SIG-M5 treated with dmso at 0.1 percent for 504 hours (cell line): ENCODE data around the gene SLC39A13.

ENCODE experiments used
- DNase-seq: peaks from one replicate; lab custom pipeline; 2025; ENCODE audit not compliant: unreplicated experiment; lab: John Stamatoyannopoulos, UW

SLC39A13 gene

DNA sequence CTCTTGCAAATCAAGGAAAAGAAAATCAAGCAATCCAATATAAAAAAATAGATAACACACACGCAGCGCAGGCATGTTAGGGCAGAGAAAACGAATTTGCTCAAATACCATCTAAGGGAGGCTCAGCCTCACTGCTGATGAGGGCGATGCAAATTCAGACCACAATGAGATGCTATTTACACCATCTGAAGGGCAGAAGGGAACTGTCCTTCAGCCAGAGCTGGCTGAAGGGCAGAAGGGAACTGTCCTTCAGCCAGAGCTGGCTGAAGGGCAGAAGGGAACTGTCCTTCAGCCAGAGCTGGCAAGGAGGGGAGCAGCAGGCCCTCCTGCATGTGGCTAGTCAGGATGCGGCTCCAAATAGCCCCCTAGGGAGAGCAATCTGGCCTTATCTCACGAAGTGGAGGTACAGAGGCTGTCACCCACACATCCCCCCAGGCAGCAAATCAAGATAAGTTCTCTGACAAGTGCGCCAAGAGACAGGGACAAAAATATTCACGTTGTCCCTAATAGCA, 7.6 kb upstream of the SLC39A13 start:
- DNase-seq, result no peak

DNA sequence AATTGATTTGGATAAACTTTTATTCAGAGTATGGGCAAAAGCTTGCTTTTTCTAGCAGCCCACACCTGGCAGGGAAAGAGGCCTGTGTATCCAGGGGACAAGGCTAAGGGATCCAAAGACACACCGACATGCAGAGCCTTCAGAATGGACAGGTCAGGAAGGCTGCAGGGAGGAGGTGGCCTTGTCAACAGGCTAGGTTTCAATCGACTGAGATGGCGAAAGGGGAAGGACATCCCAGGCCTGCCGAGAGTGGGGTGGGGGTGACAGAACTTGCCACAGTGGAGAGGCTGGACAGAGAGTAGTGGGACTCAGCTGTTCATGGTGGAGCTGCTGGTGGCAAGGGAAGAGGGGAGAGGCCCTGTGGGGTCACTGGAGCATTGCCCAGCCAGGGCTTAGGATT, 5.3 kb upstream of the SLC39A13 start:
- no peak for DNase-seq

DNA sequence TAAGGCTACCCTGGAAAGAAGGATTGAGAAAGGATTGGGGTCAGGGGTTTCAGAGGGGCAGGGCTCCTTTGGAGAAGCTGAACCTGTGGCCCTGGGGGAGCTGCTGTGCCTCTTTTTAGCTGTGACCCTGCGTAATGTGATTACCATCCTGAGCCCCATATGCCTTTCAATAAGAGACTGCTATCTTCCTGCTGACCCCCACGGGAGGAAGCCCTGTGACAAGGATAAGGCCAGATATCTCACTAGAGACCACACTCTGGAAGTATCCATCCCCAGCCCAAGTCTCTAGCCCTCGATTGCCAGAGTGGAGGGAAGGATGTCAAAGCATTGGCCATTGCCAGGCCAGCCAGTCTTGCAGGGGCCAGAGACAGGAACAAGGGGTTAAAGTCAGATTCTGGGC, 4.8 kb upstream of the SLC39A13 start:
- no peak for DNase-seq

DNA sequence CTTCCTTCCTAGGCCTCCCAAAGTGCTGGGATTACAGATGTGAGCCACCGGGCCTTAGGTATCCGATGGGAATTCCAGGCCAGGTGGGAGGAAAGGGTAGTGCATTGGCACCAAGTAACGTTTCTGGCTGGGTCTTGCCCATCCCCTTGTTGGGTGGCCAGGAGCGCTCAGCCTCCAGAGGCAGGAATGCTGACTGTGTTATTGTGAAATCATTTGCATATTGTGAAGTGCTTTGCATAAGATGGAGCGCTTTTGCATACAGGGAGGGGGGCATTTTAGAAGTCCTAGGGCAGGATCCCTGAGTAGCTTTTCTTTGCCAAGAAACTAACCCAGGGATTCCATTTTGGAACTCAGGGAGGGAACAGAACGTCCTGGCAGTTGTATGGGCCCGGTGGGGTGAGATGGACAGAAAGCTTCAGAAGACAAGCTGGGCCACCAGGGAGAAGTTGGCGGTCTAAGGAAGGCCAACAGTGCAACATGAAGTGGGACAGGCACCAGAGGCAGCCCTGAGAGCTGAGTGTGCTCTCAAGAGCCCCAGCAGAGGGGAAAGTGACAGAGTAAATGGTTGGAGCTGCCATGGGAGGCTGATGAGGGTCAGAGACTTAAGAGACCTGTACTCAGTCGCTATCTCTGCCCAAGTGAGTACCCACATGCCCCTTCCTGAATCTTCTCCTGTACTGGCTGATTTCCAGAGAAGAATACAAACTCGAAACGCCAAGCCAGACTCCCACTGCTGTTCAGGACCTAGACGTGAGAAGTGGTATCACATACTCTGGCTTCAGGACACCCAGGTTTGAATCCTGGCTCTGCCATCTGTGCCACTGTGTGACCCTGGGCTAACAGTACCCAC, 1.3 kb upstream of the SLC39A13 start:
- peak; percentile 33 for DNase-seq

DNA sequence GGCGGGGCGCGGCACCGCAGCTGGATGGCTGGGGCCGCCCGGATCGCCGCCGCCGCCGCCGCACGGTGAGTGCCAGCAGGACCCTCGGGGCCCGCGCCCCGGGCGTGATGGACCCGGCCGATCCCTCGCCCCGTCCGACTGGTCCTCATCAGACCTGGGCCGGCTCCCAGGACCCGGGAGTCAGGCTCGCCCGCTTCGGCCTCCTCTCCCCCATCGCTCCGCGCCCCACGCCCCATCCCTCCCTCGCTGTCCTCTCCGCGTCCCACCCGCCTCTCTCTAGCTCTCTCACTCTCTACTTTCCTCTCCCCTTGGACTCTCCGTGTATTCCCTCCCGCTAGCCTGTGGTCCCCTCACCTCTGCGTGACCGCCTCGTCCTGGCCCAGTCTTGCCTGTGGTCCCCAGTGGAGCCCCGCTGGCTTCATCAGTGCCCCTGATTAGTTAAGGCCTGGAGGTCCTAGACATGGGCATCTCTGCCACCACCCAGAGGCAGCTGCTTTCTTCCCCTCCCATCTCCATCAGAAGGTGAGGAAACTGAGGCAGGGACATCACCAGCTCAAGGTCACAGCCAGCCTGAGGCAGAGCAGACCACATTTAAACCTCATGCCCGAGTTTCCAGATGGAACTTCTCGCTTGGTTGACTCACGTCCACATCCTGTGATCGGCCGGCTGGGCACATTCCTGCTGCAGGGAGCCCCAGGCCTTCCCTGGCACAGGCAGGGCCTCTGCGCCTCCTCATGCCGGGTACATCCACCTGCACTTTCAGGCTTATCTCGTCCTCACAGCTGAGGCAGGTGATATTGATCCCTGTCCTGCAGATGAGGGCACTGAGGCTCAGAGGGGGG, 429 bp downstream of the SLC39A13 start:
- no peak for DNase-seq

DNA sequence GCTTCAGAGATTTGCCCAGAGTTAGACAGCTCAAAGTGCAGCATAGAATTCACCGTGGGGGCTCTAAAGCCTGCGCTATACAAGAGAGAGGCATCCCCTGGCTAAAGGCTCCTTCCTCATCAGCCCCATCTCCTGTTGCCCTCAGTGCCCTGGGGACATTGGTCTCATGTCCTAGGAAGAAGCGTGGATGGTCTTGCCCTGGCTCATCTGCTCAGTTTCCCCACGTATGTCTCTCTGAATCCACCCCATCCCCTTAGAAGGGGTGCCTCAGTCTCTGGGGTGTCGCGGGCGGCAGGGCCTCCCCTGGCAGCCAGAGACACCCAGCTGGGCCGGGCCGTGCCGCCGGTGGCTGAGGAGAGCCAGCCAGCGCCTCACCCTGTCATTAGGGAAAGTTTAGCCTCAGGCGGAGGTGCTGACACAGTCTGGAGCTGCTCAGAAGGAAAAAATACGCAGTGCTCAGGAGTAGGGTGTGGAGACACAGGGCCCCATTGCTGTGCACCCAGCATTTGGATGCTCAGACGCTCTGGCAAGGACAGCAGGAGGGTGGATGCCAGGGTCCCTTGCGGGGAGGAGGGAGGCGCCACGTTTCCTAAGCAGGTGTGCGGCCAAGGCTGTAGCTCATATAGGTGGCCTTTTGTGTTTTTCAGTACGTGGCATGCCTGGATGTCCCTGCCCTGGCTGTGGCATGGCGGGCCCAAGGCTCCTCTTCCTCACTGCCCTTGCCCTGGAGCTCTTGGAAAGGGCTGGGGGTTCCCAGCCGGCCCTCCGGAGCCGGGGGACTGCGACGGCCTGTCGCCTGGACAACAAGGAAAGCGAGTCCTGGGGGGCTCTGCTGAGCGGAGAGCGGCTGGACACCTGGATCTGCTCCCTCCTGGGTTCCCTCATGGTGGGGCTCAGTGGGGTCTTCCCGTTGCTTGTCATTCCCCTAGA, 1.3 kb downstream of the SLC39A13 start:
- no peak for DNase-seq

DNA sequence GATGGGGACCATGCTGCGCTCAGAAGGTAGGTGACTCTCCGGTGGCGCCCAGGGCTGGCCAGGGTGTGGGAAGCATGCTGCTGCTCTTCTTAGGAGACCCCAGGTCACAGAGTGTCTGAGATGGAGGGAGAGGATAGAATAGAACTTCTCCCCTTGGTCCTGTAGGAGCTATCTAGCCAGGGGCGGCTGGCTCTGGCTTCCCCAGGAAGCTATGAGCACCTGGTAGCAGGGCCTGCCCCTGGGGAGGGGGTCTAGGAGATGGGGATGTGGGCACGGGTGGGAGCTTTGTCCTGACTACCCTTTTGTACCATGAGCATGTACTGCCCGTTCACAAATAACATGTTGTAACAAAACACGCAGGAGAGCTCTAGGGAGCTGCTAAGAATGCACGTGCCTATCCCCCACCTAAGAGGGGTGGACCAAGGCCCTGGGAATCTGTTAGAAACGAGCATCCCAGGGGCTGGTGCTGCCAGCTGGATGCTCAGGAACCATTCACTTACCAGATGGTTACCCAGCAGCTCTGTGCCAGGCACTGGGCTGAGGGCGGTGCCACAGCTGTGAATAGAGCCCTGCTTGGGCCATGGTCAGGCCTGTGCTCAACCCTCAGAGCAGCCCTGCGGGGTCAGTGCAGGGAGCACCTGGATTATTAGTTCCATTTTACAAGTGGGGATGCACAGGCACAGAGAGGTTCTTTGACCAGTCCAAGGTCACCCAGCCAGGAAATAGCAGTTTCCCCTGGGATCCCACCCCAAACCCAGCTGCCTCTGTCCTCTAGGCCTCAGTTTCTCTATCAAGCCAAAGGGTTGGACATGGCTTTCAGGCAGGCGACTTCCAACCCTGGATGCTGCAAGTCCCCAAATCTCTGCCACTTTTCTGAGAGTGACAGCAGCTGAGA, 2.2 kb downstream of the SLC39A13 start:
- DNase-seq, result no peak

DNA sequence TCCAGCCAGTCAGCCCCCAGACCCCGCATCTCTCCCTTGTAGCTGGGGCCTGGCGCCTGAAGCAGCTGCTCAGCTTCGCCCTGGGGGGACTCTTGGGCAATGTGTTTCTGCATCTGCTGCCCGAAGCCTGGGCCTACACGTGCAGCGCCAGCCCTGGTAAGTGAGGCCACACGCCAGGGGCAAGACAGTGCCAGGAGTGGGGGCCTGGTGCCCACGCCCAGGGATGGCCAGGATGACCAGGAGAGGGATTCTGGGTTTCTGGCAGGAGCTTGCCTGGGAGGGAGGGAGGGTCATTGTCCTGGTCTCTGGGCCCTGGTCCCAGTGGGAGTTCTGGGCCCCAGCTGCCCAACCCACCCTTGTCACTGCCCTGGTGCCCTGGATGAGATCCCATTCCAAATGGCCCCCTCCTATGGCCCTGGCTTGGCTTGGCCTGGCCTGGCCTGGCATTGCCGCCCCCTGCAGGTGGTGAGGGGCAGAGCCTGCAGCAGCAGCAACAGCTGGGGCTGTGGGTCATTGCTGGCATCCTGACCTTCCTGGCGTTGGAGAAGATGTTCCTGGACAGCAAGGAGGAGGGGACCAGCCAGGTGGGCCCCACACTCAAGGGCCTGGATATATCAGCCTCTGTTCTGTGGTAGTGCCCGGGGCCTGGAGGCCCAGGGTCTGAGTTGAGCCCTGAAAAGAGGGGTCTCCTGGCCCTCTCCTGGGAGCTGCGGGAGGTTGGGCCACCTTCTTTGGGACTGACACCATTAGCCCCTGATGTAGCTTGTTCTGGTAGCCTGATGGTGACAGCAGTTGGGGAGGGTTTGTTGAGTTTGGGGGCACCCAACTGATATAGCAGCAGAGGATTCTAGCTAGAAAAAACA, 3.7 kb downstream of the SLC39A13 start:
- peak; percentile 34 for DNase-seq

DNA sequence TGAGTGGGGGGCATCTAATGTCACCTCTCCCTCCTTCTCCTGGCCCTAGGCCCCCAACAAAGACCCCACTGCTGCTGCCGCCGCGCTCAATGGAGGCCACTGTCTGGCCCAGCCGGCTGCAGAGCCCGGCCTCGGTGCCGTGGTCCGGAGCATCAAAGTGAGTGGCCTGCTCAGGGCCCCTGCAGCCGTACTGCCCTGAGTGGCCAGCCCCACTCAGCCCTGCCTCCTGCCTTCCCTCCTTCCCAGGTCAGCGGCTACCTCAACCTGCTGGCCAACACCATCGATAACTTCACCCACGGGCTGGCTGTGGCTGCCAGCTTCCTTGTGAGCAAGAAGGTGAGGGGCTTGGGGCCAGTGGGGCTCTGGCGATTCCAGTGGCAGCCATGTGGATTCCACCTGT, 5.0 kb downstream of the SLC39A13 start:
- DNase-seq, result no peak

DNA sequence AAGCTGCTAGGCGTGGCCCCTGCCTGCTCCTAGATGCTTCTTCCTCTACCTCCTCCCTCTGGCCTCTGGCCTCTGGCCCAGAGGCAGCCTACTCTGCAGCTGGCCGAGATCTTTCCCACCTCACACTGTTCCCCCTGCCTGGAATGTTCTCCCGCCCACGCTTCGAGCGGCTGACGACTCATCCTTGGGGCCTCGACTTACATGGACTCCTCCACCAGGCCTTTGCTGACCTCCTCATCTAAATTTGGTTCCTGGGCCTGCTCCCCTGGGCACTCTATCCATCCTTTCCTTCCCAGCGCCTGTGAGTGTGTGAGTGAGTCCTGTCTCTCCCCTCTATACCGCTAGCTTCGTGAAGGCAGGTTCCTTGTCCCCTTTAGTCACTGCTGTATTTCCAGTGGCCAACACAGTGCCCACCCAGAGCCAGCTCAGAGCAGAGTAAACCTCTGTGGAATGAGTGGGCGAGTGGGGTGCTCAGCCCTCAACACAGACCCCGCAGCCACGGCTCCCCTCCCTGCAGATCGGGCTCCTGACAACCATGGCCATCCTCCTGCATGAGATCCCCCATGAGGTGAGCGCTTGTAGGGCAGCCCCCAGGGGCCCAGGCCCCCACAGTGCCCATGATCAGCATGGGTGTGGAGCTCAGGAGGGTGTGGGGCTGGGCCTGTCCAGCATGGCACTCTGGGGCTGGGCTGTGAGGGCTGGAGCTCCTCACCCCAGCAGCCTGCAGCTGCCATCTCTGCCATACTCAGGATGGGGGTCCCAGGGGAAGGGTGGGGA, 5.7 kb downstream of the SLC39A13 start:
- DNase-seq, result no peak

DNA sequence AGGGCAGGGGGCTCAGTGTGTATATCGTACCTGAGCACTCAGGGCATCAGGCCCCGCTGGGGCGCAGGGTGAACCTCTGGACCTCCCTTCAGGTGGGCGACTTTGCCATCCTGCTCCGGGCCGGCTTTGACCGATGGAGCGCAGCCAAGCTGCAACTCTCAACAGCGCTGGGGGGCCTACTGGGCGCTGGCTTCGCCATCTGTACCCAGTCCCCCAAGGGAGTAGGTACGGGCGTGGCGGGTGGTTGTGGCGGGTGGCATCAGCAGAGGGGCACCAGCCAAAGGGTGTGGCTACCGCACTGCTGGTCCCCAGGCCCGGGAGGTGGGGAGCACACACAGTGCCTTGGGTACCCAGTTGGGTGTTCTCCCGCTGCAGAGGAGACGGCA, 6.3 kb downstream of the SLC39A13 start:
- DNase-seq, result no peak

DNA sequence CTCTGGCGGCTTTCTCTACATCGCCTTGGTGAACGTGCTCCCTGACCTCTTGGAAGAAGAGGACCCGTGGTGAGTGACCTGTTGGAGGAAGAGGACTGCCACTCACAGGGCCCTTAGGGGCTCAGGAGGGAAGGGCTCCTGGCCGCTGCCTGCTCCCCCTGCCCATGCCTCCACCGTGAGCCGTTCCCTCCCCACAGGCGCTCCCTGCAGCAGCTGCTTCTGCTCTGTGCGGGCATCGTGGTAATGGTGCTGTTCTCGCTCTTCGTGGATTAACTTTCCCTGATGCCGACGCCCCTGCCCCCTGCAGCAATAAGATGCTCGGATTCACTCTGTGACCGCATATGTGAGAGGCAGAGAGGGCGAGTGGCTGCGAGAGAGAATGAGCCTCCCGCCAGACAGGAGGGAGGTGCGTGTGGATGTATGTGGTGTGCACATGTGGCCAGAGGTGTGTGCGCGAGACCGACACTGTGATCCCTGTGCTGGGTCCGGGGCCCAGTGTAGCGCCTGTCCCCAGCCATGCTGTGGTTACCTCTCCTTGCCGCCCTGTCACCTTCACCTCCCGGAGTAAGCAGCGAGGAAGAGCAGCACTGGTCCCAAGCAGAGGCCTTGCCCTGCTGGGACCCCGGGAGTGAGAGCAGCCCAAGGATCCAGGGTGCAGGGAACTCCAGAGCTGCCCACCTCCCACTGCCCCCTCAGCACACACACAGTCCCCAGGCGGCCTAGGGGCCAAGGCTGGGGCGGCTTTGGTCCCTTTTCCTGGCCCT, 6.9 kb downstream of the SLC39A13 start:
- DNase-seq, result no peak

DNA sequence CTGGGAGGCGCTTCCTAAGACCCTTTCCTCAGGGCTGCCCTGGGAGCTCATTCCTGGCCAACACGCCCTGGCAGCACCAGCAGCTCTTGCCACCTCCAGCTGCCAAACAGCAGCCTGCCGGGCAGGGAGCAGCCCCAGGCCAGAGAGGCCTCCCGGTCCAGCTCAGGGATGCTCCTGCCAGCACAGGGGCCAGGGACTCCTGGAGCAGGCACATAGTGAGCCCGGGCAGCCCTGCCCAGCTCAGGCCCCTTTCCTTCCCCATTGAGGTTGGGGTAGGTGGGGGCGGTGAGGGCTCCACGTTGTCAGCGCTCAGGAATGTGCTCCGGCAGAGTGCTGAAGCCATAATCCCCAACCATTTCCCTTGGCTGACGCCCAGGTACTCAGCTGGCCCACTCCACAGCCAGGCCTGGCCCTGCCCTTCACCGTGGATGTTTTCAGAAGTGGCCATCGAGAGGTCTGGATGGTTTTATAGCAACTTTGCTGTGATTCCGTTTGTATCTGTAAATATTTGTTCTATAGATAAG, 7.6 kb downstream of the SLC39A13 start:
- no peak for DNase-seq

DNA sequence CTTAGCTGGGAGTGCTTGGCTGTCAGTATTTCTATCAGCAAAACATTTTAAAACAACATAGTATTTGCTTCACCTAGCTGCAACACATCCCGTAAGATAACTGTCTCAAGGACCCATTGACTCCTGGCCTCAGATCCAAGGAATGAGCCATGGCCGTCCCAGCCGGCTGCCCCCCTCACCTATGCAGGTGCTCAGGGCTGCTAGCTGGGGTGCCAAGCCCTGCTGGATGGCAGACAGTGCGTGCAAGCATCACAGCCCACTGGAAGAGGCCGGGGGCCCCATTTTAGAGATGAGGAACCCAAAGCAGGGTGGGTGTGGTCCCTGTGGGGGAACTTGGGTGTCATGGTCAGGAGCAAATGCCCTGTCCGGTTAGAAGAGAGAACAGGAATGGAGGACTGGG, 9.3 kb downstream of the SLC39A13 start:
- DNase-seq, result no peak

DNA sequence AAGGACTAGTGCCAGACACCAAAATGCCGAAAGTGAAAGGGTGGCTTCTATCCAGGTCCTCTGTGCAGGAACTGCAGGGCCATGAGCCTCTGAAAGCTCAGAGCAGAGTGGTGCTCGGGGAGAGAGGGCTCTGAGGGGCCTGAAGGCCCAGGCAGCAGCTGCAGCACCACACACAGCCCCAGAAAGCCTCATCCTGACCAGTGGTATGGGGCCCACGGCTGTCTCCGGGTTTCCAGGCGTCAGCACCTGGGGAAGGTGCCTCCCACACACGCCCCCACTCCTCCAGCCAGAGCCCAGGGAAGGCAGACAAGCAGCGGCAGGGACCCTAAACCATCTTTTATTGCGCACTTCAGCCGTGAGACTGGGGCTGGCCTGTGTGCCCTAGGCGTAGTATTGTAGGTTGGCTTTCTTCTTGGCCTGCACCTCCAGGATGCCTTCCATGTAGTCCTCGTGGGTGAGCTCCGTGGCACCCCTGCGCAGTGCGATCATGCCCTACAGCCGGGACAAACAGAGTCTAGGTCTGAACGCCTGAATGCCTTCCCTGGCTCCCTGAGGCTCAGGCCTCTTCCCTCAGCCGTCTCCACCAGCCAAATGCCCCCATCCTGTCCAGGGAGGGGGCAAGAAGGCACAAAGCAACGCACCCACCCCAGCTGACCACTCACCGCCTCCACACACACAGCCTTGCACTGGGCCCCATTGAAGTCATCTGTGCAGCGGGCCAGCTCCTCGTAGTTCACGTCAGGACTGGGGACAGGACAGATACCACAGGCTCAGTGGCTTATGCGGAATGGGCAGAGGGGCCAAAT, 10.3 kb downstream of the SLC39A13 start:
- DNase-seq, result no peak

DNA sequence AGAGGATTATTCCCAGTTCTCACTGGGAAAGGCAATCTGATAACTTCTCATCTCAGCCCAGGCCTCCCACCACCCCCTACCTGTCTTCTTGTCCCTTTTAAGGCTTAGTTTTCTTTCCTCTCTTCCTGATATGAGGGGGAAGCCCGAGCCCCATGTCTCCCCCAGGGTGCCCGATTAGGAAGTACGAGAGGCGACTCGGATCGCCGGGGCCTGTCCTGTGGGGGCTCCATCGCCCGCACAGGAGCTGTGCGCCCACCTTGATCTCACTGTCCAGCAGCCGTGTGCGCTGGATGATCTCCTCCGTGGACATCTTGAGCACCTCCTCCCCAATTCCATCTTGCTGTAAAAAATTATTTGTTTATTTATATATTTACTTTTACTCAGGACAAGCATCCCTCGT, 17.2 kb downstream of the SLC39A13 start:
- no peak for DNase-seq
